Measurements from ENCODE around the gene RAB42.
"Not testable (repeated sequence)": the region's sequence is repeated elsewhere in the genome, so short reads cannot be mapped to it uniquely, and the experiment has no call there.

The RAB42 gene

GRCh38 chr1:28591708-28592320 is at the start of gene RAB42:
Gene RAB42, plus strand, starts transcription at chr1:28592265. Its CDS starts 247 bp downstream, at chr1:28592512.
- DNase-seq (ENCODE audit: low read depth, low spot score) = peak; percentile 30

- DNase-seq (ENCODE audit: low read depth, low spot score) = no peak
Measured at GRCh38 chr1:28545246-28545628, 46.8 kb upstream of the RAB42 start.

- no peak for DNase-seq (ENCODE audit: low read depth, low spot score)
Measured at GRCh38 chr1:28548318-28548717, 43.7 kb upstream of the RAB42 start.

- no peak for DNase-seq (ENCODE audit: low read depth, low spot score)
Measured at GRCh38 chr1:28551381-28551780, 40.7 kb upstream of the RAB42 start.

- peak; percentile 98 for DNase-seq (ENCODE audit: low read depth, low spot score)
Measured at GRCh38 chr1:28552758-28553663, 39.1 kb upstream of the RAB42 start, which contains the start of gene TRNAU1AP. Gene TRNAU1AP, plus strand, starts transcription at chr1:28553085. Its CDS starts 26 bp downstream, at chr1:28553111.

- no peak for DNase-seq (ENCODE audit: low read depth, low spot score)
Measured at GRCh38 chr1:28560886-28561285, 31.2 kb upstream of the RAB42 start.

- DNase-seq (ENCODE audit: low read depth, low spot score) = no peak
Measured at GRCh38 chr1:28564310-28564709, 27.8 kb upstream of the RAB42 start.

- DNase-seq (ENCODE audit: low read depth, low spot score) = no peak
Measured at GRCh38 chr1:28565040-28565439, 27.0 kb upstream of the RAB42 start.

- DNase-seq (ENCODE audit: low read depth, low spot score) = no peak
Measured at GRCh38 chr1:28565726-28566125, 26.3 kb upstream of the RAB42 start.

GRCh38 chr1:28566931-28567330 is 25.1 kb upstream of the RAB42 start:
- DNase-seq (ENCODE audit: low read depth, low spot score) = no peak

GRCh38 chr1:28571911-28572310 is 20.2 kb upstream of the RAB42 start:
- DNase-seq (ENCODE audit: low read depth, low spot score) = no peak

- DNase-seq (ENCODE audit: low read depth, low spot score) = not testable (repeated sequence)
Measured at GRCh38 chr1:28572891-28573290, 19.2 kb upstream of the RAB42 start.

- DNase-seq (ENCODE audit: low read depth, low spot score) = no peak
Measured at GRCh38 chr1:28573564-28573963, 18.5 kb upstream of the RAB42 start.

GRCh38 chr1:28577052-28577678 is 14.9 kb upstream of the RAB42 start:
- DNase-seq (ENCODE audit: low read depth, low spot score) = peak; percentile 28

GRCh38 chr1:28577738-28578536 is 14.1 kb upstream of the RAB42 start:
- DNase-seq (ENCODE audit: low read depth, low spot score) = no peak

GRCh38 chr1:28578696-28579218 is 13.3 kb upstream of the RAB42 start:
- no peak for DNase-seq (ENCODE audit: low read depth, low spot score)

- no peak for DNase-seq (ENCODE audit: low read depth, low spot score)
Measured at GRCh38 chr1:28579401-28579800, 12.7 kb upstream of the RAB42 start.

GRCh38 chr1:28580722-28581530 is 11.1 kb upstream of the RAB42 start:
- peak; percentile 56 for DNase-seq (ENCODE audit: low read depth, low spot score)

GRCh38 chr1:28581531-28582247 is 10.4 kb upstream of the RAB42 start:
- DNase-seq (ENCODE audit: low read depth, low spot score) = peak; percentile 98

- DNase-seq (ENCODE audit: low read depth, low spot score) = no peak
Measured at GRCh38 chr1:28582248-28582615, 9.8 kb upstream of the RAB42 start.

Data from ELF-1 (cell line).